SK-N-SH (cell line): ENCODE data around the gene ZNF513. TPM values are rescaled to one million over a fixed set of nuclear protein-coding genes. Genes with fewer than 3 reads are reported as not detected.

Experiments
- CTCF ChIA-PET: fragments of 300-600, 350-600 bp; formaldehyde crosslinking; extraction: SDS; loops from one replicate; lab custom pipeline; 2021; lab: Yijun Ruan, JAX
- POLR2A ChIA-PET: fragments of 350-600 bp; sonication (Branson Sonifier 250); formaldehyde crosslinking; extraction: SDS; loops from one replicate; lab custom pipeline; 2020; ENCODE audit warnings: antibody characterized with exemption, inconsistent platforms; lab: Yijun Ruan, JAX
- DNase-seq: peaks from one replicate; pipeline ENCODE4 v3.0.0; 2012
- H2AFZ ChIP-seq: fragments of 200-600 bp; sonication (generic); 2 replicates; pipeline ENCODE4 v1.8.1; 2016; ENCODE audit warnings: antibody characterized with exemption, mild to moderate bottlenecking, low read depth
- H3F3A ChIP-seq: fragments of 200-600 bp; sonication (generic); replicated peaks from 2 replicates; pipeline ENCODE3; 2016; ENCODE audit warnings: antibody characterized with exemption, mild to moderate bottlenecking; ENCODE audit not compliant: insufficient read depth
- H3K27ac ChIP-seq, 2 experiments: fragments of 200-500 bp in 1 of 2; fragments of 200-600 bp in 1 of 2; sonication (Bioruptor generic) in 1 of 2; sonication (generic), shearing (Covaris generic) in 1 of 2; 2 replicates each; pipeline versions ENCODE4 v1.5.1 to v1.6.1; 2014 to 2016; ENCODE audit warnings: low read depth in 2 of 2, inconsistent platforms in 1 of 2, low read length in 1 of 2, mild to moderate bottlenecking in 1 of 2, mixed read lengths in 1 of 2
- H3K27me3 ChIP-seq: fragments of 200-600 bp; sonication (generic), shearing (Covaris generic); 2 replicates; pipeline ENCODE4 v1.6.1; 2016; ENCODE audit warnings: mixed run types; ENCODE audit not compliant: insufficient read depth
- H3K36me3 ChIP-seq, 2 experiments: fragments of 200-500 bp in 1 of 2; fragments of 200-600 bp in 1 of 2; sonication (Bioruptor generic) in 1 of 2; sonication (generic) in 1 of 2; replicated peaks in 1 of 2; 2 replicates each; pipeline versions ENCODE3 to v1.5.1; 2014 to 2016; ENCODE audit warnings: low read length in 1 of 2, mild to moderate bottlenecking in 1 of 2; ENCODE audit not compliant: insufficient read depth in 2 of 2, control insufficient read depth in 1 of 2
- H3K4me1 ChIP-seq, 2 experiments: fragments of 200-500 bp in 1 of 2; fragments of 200-600 bp in 1 of 2; sonication (Bioruptor generic) in 1 of 2; sonication (generic), shearing (Covaris generic) in 1 of 2; 2 replicates each; pipeline versions ENCODE4 v1.5.1 to v1.6.1; 2014 to 2016; ENCODE audit warnings: low read depth in 1 of 2, low read length in 1 of 2, mixed run types in 1 of 2; ENCODE audit not compliant: insufficient read depth in 2 of 2, control insufficient read depth in 1 of 2
- H3K4me2 ChIP-seq: fragments of 200-600 bp; sonication (generic), shearing (Covaris generic); 2 replicates; pipeline ENCODE4 v1.6.1; 2017; ENCODE audit warnings: mixed run types
- H3K4me3 ChIP-seq, 2 experiments: fragments of 200-500 bp in 1 of 2; fragments of 200-600 bp in 1 of 2; sonication (Bioruptor generic) in 1 of 2; sonication (generic), shearing (Covaris generic) in 1 of 2; 2 replicates each; pipeline versions ENCODE4 v1.5.1 to v1.8.1; 2014 to 2016; ENCODE audit warnings: low read depth in 2 of 2, inconsistent platforms in 1 of 2, low read length in 1 of 2, mild to moderate bottlenecking in 1 of 2, mixed read lengths in 1 of 2, moderate library complexity in 1 of 2
- H3K79me2 ChIP-seq: fragments of 200-600 bp; sonication (generic); 2 replicates; pipeline ENCODE4 v1.8.1; 2017; ENCODE audit warnings: mild to moderate bottlenecking; ENCODE audit not compliant: insufficient read depth
- H3K9ac ChIP-seq: fragments of 200-600 bp; sonication (generic); 2 replicates; pipeline ENCODE4 v1.6.1; 2017; ENCODE audit warnings: mixed run types
- H3K9me2 ChIP-seq: fragments of 200-600 bp; sonication (generic); 2 replicates; pipeline ENCODE4 v1.6.1; 2017; ENCODE audit warnings: mixed run types
- H3K9me3 ChIP-seq: fragments of 200-600 bp; sonication (generic); 2 replicates; pipeline ENCODE4 v1.6.1; 2017; ENCODE audit warnings: mixed run types, mild to moderate bottlenecking, moderate library complexity
- H4K20me1 ChIP-seq: fragments of 200-600 bp; sonication (generic); 2 replicates; pipeline ENCODE4 v1.6.1; 2017; ENCODE audit warnings: mild to moderate bottlenecking, mixed run types; ENCODE audit not compliant: insufficient read depth
- CTCF ChIP-seq: fragments of 200-600 bp; sonication (generic); IDR thresholded peaks from 2 replicates; pipeline ENCODE4 v1.6.1; 2017; ENCODE audit warnings: antibody characterized with exemption, mild to moderate bottlenecking, moderate library complexity
- FOXJ3 ChIP-seq: sonication (generic); formaldehyde crosslinking; IDR thresholded peaks from 2 replicates; pipeline ENCODE4 v1.5.1; 2020; ENCODE audit warnings: mild to moderate bottlenecking, missing genetic modification reagents
- GATA2 ChIP-seq: sonication (generic); formaldehyde crosslinking; IDR thresholded peaks from 2 replicates; pipeline ENCODE4 v1.5.0; 2020; ENCODE audit warnings: mild to moderate bottlenecking, missing genetic modification reagents
- IRF3 ChIP-seq: fragments of 150-350 bp; IDR thresholded peaks from 2 replicates; pipeline ENCODE4 v1.6.1; 2016; ENCODE audit warnings: mild to moderate bottlenecking, low read depth, low read length
- JUND ChIP-seq: IDR thresholded peaks from 2 replicates; pipeline ENCODE4 v1.4.0; 2012
- MXI1 ChIP-seq: IDR thresholded peaks from 2 replicates; pipeline ENCODE4 v1.6.1; 2012; ENCODE audit warnings: mild to moderate bottlenecking, low read depth, low read length, improper control_type of control experiment
- NRF1 ChIP-seq: IDR thresholded peaks from 2 replicates; pipeline ENCODE4 v1.6.1; 2012; ENCODE audit warnings: low read depth, mild to moderate bottlenecking, low read length
- PBX3 ChIP-seq: IDR thresholded peaks from 2 replicates; pipeline ENCODE4; 2012
- RCOR1 ChIP-seq: fragments of 150-350 bp; IDR thresholded peaks from 2 replicates; pipeline ENCODE4 v1.6.1; 2017; ENCODE audit warnings: antibody characterized with exemption, low read length
- REST ChIP-seq: IDR thresholded peaks from 2 replicates; pipeline ENCODE4 v1.6.1; 2012; ENCODE audit warnings: mild to moderate bottlenecking, low read depth, low read length, moderate library complexity
- RFX5 ChIP-seq: IDR thresholded peaks from 2 replicates; pipeline ENCODE4 v1.6.1; 2012; ENCODE audit warnings: mild to moderate bottlenecking, improper control_type of control experiment, low read length
- TEAD4 ChIP-seq: IDR thresholded peaks from 2 replicates; pipeline ENCODE4 v1.4.0; 2012; ENCODE audit warnings: mild to moderate bottlenecking, borderline replicate concordance; ENCODE audit not compliant: insufficient read depth
- WGBS: methylation state at CpG from one replicate; pipeline ENCODE4 v1.1.6; 2017; ENCODE audit warnings: low lambda C conversion rate; 5-methylcytosine and 5-hydroxymethylcytosine counted together
- polyA plus RNA-seq, 3 experiments: library from polyadenylated mRNA; depleted of rRNA; stranded (reverse); fragments of >200 nt; gene quantifications; 2 replicates each; pipeline ENCODE4 v1.2.3, GENCODE V29; 2012
- TF ChIP-seq, protein P1 (sequence below): IDR thresholded peaks from 2 replicates; pipeline ENCODE4 v1.4.0; 2012; ENCODE audit warnings: low read depth, borderline replicate concordance

Gene ZNF513
- polyA plus RNA-seq, 1 of the 3 experiments (the other 2 are of a cell fraction) = 53.8 TPM

DNA sequence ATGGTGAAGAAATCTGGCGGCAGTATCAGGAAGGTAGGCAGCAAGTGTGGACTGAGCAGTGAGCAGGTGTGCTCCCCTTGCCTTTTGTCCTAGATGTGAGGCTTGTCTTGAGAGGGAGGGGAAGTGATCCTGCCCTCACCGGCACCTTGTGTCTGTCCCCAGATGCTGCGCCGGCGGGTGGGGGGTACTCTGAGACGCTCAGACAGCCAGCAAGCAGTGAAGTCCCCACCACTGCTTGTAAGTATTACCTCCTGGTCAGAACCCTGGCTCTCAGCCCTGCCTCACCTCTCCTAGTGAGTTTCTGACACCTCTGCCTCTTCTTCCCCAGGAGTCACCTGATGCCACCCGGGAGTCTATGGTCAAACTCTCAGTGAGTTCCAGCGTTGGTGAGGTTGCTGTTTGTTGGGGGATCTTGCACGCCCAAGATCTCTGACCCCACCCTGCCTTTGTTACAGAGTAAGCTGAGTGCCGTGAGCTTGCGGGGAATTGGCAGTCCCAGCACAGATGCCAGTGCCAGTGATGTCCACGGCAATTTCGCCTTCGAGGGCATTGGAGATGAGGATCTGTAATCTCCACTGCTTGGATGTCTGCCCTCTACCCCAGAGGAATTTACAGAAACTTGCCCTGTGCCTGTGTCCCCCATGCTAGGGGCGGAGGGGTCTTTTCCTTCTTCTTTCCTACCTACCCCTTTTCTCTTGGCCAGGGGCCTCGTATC, 4.2 kb downstream of the ZNF513 start:
- ChIA-PET POLR2A (interaction anchor here (1.1 to 2.3 kb wide), 3 partner anchors 19 to 52 kb away, joined by 4 to 7 read pairs (median 5); partner anchors contain the start of genes GTF3C2 and NRBP1), CTCF (interaction anchor here (1.1 to 5.7 kb wide), 2 partner anchors 32 to 289 kb away, joined by 3 to 28 read pairs; partner anchors contain the start of gene PPM1G)
- Histone ChIP-seq H2AFZ (no peak overlapping the region), H3K9me3 (no peaks in the 10 kb centered on the region), H3K27me3 (no peaks in the 10 kb centered on the region), H3K4me2 (no peak overlapping the region), H3K4me1 (peaks cover 25 to 58% of the 10 kb centered on the region in 2 experiments; a peak in 3 of 4 replicates), H3F3A (peaks cover 14% of the 10 kb centered on the region), H3K36me3 (peaks cover 45 to 75% of the 10 kb centered on the region in 2 experiments), H3K27ac (peak overlapping the region in 1 of 2 experiments; percentile 39; a peak in 1 of 4 replicates), H4K20me1 (peaks cover 4% of the 10 kb centered on the region), H3K79me2 (peaks cover 67% of the 10 kb centered on the region), H3K9ac (no peak overlapping the region), H3K4me3 (no peak overlapping the region), H3K9me2 (no peaks in the 10 kb centered on the region)
- WGBS = 88% methylated on average over 15 of the region's 16 CpGs
- no peak for DNase-seq
- TF ChIP-seq RCOR1 = no peak
- no peak for TF ChIP-seq FOXJ3 (CRISPR knock-in tag)
- 0 out of 2 replicates have a peak, but pooled peaks have one; percentile 3 for TF ChIP-seq PBX3
- 0 out of 2 replicates have a peak, but pooled peaks have one; percentile 5 for TF ChIP-seq JUND
- TF ChIP-seq NRF1 = no peak
- TF ChIP-seq MXI1 = no peak

GRCh38 chr2:27375513-27376099, 4.9 kb downstream of the ZNF513 start:
- peaks cover 74% of the 10 kb centered on the region for H3K79me2 ChIP-seq
- TF ChIP-seq GATA2 (no peak), PBX3 (no peak), TEAD4 (no peak), CTCF (no peak), JUND (no peak), IRF3 (no peak), RFX5 (no peak), MXI1 (no peak), REST (no peak)
- TF ChIP-seq, protein P1, sequence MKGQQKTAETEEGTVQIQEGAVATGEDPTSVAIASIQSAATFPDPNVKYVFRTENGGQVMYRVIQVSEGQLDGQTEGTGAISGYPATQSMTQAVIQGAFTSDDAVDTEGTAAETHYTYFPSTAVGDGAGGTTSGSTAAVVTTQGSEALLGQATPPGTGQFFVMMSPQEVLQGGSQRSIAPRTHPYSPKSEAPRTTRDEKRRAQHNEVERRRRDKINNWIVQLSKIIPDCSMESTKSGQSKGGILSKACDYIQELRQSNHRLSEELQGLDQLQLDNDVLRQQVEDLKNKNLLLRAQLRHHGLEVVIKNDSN = no peak

More at GRCh38 chr2:27375513-27376099, 4.9 kb downstream of the ZNF513 start:
- H3F3A ChIP-seq = peaks cover 8% of the 10 kb centered on the region
- peaks cover 20 to 55% of the 10 kb centered on the region in 2 experiments; a peak in 3 of 4 replicates for H3K4me1 ChIP-seq
- no peak overlapping the region for H3K4me3 ChIP-seq
- no peak overlapping the region for H2AFZ ChIP-seq
- peak overlapping the region in 1 of 2 experiments; percentile 25; a peak in 1 of 4 replicates for H3K27ac ChIP-seq
- H3K36me3 ChIP-seq = peaks cover 40 to 72% of the 10 kb centered on the region in 2 experiments
- POLR2A ChIA-PET = interaction anchor here (1.1 to 2.3 kb wide), 2 partner anchors 19 to 53 kb away, joined by 4 to 7 read pairs; partner anchors contain the start of genes GTF3C2 and NRBP1
- no peak overlapping the region for H3K9ac ChIP-seq
- no peaks in the 10 kb centered on the region for H3K9me3 ChIP-seq
- CTCF ChIA-PET = interaction anchor here (1.1 kb wide), 1 partner anchor 288 kb away, joined by 3 read pairs; no protein-coding TSS in a partner anchor
- peaks cover 4% of the 10 kb centered on the region for H4K20me1 ChIP-seq
- H3K9me2 ChIP-seq = no peaks in the 10 kb centered on the region
- H3K4me2 ChIP-seq = no peak overlapping the region
- no peaks in the 10 kb centered on the region for H3K27me3 ChIP-seq
- WGBS = 98% methylated on average over 18 of the region's 20 CpGs
- peak; percentile 38 for DNase-seq
